Left colon (tissue), 2 donors: ENCODE results near the gene SNX27. TPM values are rescaled to one million over a fixed set of nuclear protein-coding genes. Genes with fewer than 3 reads are reported as not detected.
A peak's percentile ranks its signal among the peaks of the same experiment; 100 is the strongest.

ENCODE experiments used
- ATAC-seq: fragments of 200-7000 bp; cut with Tn5 transposase; one replicate; pipeline ENCODE4 v1.9.1; 2020; ENCODE audit warnings: mild to moderate bottlenecking, moderate library complexity
- DNase-seq, 2 donors: peaks; one replicate each; pipeline ENCODE4 v3.0.0-alpha.2; 2020
- intact Hi-C, 2 donors: fragments of 100-400 bp; cut with DNase I in 1 of 2; cut with micrococcal nuclease in 1 of 2; formaldehyde crosslinking; loops; one replicate each; pipeline versions ENCODE4 v1.11.2 to v1.14.0; 2022; cut with DNase I, micrococcal nuclease
- long read RNA-seq: library from polyadenylated mRNA; unstranded; transcript quantifications from one replicate; pipeline ENCODE4 v2.0.0, GENCODE V29; 2021
- total RNA-seq, 2 donors: library from RNA; stranded (reverse); fragmentation: NEBNext Ultra II Directional; extraction: Animal tissue kit (Norgen Biotek cat#: 25700); gene quantifications; one replicate each; pipeline ENCODE4 v1.2.1, GENCODE V29; 2021
- donor health status: DM: no; HTN: no; CAD: no.
- donor health status: DM: yes; HTN: yes; CAD: no.

The SNX27 gene
- 10 to 100 TPM; 28.4 to 30.6 TPM for total RNA-seq
- long read RNA-seq, full-length matches to known transcripts, result 3 of 17 reads
- long read RNA-seq, partial matches to known transcripts, result 1 of 17 reads
- long read RNA-seq, other reads (novel, unspliced or antisense), result 13 of 17 reads

DNA sequence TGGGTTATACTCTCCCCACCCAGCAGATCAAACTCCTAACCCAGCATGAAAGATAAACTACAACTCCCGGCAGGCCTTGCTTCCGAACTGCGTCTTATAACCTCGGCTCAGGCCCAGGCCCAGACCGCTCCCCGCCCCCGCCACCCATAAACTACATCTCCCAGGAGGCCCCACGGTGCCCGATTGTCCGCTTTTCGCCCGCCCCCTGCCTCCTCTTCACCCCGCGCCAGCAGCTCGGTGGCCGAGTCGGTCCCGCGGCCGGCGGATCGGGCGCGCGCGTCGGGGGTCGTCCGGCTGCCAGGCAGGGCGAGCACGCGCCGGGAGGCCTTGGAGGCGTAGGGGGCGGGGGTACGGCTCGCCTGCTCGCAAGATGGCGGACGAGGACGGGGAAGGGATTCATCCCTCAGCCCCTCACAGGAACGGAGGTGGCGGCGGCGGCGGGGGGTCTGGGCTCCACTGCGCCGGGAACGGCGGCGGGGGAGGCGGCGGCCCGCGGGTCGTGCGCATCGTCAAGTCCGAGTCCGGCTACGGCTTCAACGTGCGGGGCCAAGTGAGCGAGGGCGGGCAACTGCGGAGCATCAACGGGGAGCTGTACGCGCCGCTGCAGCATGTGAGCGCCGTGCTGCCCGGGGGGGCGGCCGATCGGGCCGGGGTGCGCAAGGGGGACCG is at the start of gene SNX27:
TSS of gene SNX27 (plus strand) at position 219 of the 669 bp plus-strand sequence. CDS start at position 371, 152 bp downstream.
- DNase-seq (peak; percentile 94), ATAC-seq (peak; percentile 94)
- intact Hi-C loops, result no loop called here

DNA sequence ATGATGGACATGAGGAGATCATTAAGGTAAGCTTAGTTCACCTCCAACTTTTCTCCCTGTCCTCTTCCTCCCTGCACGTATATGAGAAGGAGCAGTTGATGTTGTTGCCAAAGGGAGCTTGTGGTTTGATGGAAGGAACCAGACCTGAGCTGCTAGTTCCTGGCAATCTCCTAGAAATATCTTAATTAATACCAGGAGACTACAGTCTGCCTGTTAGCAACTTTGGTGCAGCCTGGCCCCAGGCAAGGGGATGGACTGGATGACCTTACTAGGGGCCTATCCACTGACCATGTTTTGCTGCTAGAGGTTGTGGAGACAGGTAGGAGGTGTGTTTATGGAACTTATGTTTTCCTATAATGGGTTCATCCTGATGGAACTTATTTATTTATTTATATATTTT is 49.2 kb upstream of the SNX27 start:
- no peak for ATAC-seq
- no peak for DNase-seq
- intact Hi-C loops, result no loop called here

DNA sequence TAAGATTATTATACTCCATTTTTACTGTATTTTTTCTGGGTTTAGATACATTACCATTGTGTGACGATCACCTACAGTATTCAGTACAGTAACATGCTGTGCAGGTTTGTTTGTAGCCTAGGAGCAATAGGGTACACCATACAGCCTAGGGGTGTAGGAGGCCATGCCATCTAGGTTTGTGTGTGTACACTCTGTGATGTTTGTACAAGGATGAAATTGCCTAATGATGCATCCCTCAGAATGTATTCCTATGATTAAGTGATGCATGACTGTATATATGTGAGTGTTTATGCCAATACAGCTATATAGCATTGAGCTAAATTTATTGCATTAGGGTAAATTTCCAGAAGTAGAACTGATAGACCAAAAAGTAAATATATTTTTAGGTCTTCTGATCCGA is 48.5 kb upstream of the SNX27 start:
- intact Hi-C loops, result no loop called here
- no peak for ATAC-seq
- DNase-seq, result no peak

DNA sequence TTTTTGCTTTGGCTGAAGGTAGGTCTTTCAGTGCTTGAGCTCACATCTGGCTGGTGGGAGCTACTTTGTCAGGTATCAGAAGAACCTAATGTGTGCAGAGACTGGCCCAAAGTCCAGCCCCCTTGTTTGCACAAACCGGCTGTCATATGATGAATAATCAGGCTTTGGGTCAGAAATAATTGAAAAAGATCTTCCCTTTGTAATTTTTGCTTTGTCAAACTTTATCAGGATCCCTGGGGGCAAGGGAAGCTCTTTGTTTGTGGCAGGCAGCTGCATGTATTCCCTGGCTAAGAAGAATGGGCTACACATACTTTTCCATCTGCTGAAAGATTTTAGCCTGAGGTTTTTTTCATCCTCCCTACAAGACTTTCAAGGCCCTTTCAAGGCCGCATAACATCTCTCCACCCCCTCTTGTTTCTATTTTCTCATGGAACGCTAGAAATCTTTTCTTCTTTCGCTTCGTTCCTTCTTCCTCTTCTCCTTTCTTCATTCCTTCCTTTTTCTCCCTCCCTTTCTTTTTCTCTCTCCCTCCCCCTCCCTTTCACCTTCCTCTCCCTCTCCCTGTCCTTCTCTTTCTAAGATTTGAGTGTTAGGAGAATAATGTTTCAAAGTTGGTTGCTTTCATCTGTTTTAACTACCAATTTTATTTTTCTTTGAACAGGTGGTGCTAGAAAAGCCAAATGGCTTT is 46.2 kb upstream of the SNX27 start:
- intact Hi-C loops, result no loop called here
- DNase-seq (no peak), ATAC-seq (no peak)

DNA sequence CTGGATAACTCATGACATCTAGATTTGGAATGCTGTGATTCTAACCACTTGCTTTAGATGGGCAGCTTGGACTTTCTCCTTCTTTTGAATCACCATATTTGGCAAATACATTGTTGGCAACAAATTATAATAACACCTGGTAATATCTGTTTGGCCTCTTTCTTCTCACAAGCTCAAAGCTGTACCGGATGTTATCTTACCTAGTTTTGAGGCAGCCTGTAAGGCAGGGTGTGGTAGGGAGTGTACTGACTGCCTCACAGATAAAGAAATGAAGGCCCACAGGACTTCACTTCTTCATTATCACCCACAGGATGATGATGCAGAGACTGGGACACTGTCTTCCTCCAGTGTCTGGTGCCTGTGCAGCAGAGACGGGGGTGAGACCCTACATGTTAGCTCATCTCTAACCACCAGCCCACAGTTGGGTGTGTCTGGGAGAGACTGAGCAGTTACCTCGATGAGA is 43.2 kb upstream of the SNX27 start:
- intact Hi-C loops, result no loop called here
- DNase-seq (no peak), ATAC-seq (peak; percentile 76)

DNA sequence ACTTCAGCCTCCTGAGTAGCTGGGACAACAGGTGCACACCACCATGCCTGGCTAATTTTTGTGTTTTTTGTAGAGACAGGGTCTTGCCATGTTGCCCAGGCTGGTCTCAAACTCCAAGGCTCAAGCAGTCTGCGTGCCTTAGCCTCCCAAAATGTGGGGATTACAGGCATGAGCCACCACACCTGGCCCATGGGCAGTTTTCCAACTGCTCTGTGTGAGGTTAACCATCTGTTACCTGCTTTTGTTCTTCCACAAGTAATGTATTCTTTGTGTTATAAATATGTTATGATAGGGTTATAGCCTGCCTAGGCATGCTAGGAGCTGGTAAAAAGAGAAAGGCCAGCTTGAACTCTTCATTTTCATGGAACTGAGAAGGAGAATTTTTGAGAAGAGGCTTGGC is 41.0 kb upstream of the SNX27 start:
- ATAC-seq (no peak), DNase-seq (no peak)
- intact Hi-C loops, result no loop called here

DNA sequence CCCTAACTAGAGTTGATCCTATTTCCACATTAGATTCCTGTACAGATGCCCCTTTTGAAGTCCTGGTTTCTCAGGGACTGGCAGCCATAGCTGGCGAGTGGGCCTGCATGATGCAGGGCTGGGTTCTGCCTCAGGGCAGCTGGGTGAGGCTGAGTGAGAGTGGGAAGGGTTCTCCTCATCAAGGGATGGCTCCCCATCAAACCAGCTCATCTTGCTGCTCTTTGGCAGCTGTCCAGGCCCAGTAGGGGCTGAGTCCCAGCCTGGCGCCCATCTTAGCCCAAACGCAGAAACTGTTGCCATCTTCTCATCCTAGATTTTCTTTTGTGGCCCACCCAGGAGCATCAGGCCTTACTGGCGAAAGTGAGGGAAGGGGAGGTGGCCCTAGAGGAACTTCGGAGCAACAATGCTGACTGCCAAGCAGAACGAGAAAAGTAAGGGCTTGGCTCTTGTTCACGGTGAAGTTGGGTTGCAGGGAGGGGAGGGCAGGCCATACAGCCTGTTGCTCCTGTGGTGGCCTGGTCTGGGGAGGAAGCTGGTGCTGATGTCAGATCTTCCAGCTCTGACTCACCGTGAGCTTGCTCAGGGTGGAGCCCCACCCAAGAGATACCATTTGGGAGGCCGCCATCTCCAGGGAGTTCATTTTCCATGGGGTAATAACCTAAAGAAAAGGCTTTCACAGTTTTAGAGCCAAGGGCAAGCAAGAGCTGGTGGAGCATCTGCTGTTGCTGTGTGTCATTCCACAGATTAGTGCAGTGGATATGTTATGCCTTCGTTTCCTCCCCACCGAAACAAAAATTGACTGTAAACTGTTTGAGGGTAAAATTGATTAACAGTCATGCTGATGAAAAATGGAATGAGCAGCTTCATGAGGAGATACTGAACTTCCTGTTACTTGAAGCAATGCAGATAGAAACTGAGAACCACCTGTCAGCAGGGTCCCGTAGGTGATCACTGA is 37.0 kb upstream of the SNX27 start:
- ATAC-seq (peak; percentile 57), DNase-seq (no peak)
- intact Hi-C loops, result no loop called here

DNA sequence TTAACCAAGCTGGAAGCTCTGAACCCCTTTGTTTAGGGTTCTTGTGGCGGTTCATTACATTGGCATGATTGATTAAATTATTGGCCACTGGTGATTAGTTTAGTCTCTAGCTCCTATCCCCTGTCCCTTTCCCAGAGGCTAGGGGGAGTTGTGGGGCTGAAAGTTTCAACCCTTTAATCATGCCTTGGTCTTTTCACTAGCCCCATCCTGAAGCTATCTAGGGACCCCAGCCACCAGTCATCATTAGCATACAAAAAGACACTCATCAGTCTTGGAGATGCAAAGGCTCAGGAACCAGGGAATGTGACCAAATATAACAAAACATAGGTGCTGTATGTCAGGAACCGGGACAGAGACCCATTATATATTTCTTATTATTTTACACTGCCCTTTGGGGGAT is 34.7 kb upstream of the SNX27 start:
- no peak for ATAC-seq
- intact Hi-C loops, result no loop called here
- DNase-seq, result no peak

DNA sequence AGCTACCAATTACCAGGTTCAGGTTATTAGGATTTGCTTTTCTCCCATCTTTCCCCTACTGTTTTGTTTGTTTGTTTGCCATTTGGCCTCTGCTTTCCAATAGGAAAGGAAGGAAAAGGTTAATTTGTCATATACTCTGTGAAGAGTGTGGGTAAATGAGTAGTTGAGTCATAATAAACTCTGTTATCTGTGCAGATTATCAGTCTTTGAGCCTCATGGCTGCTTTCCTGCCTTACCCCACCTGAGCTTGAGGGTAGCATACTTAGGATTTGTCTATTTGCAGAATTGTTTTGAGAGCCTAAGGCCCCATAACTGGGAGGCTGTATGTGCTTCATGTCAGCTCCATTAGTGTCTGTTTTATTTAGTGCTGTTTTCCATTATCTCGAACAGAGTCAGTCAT is 32.9 kb upstream of the SNX27 start:
- intact Hi-C loops, result no loop called here
- ATAC-seq, result no peak
- DNase-seq, result no peak

DNA sequence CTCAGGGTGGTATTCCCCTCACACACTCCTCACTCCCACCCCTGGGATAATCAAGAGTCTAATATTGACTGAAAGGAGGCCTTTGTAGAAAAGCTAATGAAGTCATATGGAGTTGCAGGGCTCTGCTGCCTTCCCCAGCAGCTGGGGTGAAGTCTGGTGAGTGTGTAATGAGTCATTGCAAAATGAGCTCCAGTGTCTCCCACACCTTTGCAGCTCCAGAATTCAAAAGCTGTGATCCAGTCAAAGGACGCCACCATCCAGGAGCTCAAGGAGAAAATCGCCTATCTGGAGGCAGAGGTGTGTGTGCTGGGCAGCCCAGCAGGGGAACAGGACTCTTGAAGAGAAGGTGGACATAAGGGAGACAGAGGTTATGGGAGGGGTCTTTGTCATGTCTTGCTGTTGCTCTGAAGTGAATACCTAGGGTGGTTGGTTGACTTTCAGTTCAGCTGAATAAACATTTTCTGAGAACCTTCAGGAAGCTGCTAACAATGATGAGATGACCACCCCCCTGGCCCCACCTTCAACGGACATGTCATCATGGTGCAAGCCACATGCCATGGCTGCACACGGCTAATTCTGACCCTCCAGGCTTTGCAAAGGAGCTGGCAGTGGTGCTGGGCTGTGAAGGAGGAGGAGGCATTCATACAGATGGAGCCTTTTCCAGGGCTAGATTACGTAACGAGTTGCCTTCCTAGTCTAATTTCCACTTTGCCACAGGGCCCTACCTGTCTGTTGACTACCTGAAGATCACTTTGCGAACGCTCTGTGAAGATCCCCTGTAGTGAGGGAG is 32.2 kb upstream of the SNX27 start:
- ATAC-seq, result no peak

DNA sequence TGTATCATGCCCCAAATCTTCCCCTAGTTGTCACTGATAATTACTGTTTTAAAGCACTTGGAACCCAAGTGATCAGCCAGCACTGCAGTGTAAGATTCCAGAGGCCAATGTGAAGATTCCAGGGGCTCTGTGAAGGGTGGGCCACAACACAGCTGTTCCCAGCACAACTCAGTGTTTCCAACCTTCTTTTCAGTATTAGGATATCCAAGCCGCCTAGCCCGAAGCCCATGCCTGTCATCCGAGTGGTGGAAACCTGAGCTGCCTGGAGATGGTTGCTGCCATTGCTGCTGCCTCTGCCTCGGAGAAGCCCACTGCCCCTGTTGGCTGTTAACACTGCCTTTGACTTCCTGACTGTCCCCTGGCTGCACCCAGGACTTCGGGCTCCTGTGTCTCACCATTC is 30.4 kb upstream of the SNX27 start:
- intact Hi-C loops, result no loop called here
- ATAC-seq, result no peak

More for the DNA sequence above, 32.2 kb upstream of the SNX27 start:
- intact Hi-C loops, result no loop called here
- no peak for DNase-seq

DNA sequence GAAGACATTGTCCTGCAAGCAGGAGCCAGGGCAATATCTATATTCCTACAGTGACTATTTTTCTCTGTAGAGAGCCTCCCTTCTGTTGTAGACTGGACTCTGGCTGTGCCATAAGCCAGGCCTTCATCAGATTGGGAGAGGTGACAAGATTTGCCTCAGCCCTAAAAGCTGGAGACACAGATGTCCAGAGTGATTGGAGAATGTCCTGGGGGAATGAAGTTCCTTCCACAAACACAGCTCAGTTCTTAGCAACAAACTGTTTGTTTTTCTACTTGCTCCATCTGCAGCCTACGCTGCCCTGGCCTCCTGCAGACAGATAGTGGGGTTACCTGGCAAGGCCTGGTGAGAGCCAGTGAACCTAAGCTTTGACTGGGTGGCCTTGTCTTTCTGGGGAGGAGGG is 29.9 kb upstream of the SNX27 start:
- intact Hi-C loops, result no loop called here
- no peak for ATAC-seq
- DNase-seq, result no peak

More for the DNA sequence above, 30.4 kb upstream of the SNX27 start:
- no peak for DNase-seq

DNA sequence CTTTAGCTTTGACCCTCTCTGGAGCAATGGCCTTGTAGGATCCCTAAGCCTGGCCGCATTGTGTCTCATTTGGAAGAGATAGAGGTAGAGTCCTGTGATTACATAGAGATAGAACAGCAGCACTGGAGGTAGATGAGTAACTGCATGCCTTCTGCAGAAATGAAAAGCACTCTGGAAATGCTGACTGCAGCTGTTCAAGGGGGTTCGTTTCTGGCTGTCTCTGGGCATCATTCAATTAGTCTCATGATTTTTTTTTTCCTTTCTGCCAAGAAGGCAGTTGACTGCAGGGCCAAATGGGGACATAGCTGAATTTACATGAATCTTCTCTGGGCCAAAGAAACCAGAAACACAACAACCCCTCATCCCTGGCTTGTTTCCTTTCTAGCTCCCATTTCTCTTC is 28.1 kb upstream of the SNX27 start:
- intact Hi-C loops, result no loop called here
- ATAC-seq (no peak), DNase-seq (no peak)

DNA sequence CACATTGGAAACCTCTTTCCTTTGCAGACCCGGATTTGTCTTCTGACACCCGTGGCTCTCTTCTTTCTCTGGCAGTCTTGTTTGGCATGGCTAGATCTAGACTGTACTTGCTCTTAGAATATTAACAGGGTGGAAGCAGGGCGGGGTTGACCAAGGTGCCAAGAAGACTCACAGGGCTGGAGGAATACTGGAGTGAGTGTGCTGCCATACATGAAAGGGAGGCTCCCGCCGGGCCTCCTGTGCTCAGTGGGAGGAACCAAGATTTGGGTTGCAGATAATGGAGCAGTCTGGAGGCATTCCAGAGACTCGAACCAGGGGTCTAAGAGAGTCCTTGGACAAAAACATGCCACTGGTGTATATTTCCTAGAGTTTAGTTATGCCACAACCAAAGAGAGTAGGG is 27.6 kb upstream of the SNX27 start:
- intact Hi-C loops, result no loop called here
- DNase-seq (peak in 1 of 2 donors; percentile 39), ATAC-seq (peak; percentile 83)

DNA sequence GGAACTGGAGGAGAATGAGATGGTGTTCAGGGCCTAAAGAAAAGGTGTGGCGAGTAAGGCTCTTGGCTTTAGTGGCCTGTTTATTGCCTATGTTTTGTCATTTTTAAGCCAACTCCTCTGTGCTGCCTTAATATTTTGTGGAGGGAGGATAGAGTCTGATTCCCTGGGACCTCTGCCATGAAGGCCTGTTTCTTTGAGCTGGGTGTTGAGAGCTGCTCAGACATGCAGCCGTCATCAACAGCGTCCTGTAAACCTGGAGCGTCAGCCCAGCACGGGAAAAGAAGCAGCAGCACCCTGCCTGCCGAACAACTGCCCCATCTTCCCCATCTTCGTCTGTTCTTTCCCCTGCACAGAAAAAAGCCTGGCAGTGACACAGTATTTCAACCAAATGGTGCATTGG is 27.1 kb upstream of the SNX27 start:
- intact Hi-C loops, result no loop called here
- DNase-seq (no peak), ATAC-seq (no peak)

DNA sequence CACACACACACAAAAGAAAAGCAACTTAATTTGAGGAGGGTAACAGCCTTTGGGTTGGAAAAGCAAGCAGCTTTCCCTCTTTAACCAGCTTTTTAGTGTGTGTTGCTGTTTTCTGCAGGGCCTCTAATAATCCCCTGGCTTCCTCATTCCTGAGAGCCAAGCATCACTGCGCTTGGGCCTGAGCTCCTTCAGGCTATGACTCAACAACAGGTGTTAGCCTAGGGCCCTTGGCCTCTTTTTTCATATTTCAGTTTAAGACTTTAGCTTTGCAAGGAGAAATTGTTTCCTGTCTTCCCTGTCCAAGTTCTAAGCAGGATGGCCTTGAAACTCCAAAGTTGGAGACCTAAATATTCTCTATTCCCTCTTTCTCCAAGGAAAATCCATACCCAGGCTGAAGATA is 26.2 kb upstream of the SNX27 start:
- intact Hi-C loops, result no loop called here
- DNase-seq (no peak), ATAC-seq (peak; percentile 67)

DNA sequence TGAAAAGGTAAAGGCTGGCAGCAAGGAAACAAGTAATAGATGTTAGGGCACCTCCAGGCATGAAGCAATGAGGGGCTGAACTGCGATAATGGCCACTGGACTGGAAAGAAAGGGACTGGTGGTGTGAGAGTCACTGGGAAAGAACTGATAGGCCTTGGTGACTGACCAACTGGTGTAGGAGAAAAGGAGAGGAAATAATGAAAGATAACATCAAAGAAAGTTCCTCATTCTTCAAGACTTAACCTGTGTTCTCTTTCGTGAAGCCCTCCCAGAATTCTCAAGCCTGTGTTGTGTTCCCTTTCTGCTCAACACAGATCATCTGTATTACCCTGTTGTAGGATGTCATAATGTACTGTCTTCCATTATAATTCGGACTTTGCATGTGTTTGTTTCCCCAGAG is 20.9 kb upstream of the SNX27 start:
- intact Hi-C loops, result loop anchor here in 1 of 2 donors (10.0 kb wide), 1 partner anchor 144 kb away; no protein-coding TSS in a partner anchor
- DNase-seq (no peak), ATAC-seq (no peak)

DNA sequence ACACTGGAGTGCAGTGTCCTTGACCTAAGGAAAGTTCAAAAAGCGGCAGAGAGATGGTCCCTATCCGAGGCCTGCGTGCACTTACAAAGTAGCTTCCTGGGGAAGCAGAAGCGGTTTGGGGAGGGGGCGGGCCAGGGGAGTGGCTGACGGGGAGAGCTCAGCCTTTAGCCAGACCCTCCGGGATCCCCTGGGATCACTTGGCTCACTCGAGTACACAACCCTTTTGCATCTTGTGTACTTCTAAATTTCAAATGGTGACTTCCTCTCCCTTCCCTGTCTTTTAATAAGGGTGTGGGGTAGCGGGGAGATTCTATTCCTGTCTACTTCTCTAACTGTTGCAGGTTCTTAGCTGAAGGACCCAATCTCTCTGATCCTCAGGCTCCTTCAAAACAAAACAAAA is 18.1 kb upstream of the SNX27 start:
- intact Hi-C loops, result loop anchor here in 1 of 2 donors (10.0 kb wide), 1 partner anchor 141 kb away; no protein-coding TSS in a partner anchor
- DNase-seq (no peak), ATAC-seq (peak; percentile 16)
